Calu3 (cell line): ENCODE measurements around the gene SPHKAP. TPM values are rescaled to one million over a fixed set of nuclear protein-coding genes. Genes with fewer than 3 reads are reported as not detected.
"Not testable (repeated sequence)": the region's sequence is repeated elsewhere in the genome, so short reads cannot be mapped to it uniquely, and the experiment has no call there.

Source experiments
- BruUV-seq: library from RNA; stranded (reverse); fragments of 400-500 nt; replicated peaks from 2 replicates; lab custom pipeline; 2021; lab: Mats Ljungman, UMichigan
- CTCF ChIA-PET: fragments of 300-600 bp; sonication (Branson Sonifier 250); formaldehyde crosslinking; loops from one replicate; lab custom pipeline; 2022; ENCODE audit warnings: antibody characterized with exemption; lab: Charles Lee
- DNase-seq: peaks from one replicate; pipeline ENCODE4 v3.0.0; 2022
- H3K27ac Mint-ChIP-seq: one replicate; pipeline ENCODE4 v1.8.0; 2022; ENCODE audit warnings: mixed read lengths; ENCODE audit not compliant: unreplicated experiment
- H3K27me3 Mint-ChIP-seq: one replicate; pipeline ENCODE4 v1.8.0; 2022; ENCODE audit warnings: mixed read lengths; ENCODE audit not compliant: unreplicated experiment
- H3K36me3 Mint-ChIP-seq: one replicate; pipeline ENCODE4 v1.8.0; 2022; ENCODE audit warnings: mild to moderate bottlenecking, moderate library complexity, mixed read lengths; ENCODE audit not compliant: insufficient read depth, unreplicated experiment
- H3K4me1 Mint-ChIP-seq: one replicate; pipeline ENCODE4 v1.8.0; 2022; ENCODE audit warnings: mild to moderate bottlenecking, low read depth, mixed read lengths; ENCODE audit not compliant: unreplicated experiment
- H3K4me3 Mint-ChIP-seq: one replicate; pipeline ENCODE4 v1.8.0; 2022; ENCODE audit warnings: mild to moderate bottlenecking, low read depth, moderate library complexity, mixed read lengths; ENCODE audit not compliant: unreplicated experiment
- H3K9me3 Mint-ChIP-seq: one replicate; pipeline ENCODE4 v1.8.0; 2022; ENCODE audit warnings: low read depth, mixed read lengths; ENCODE audit not compliant: unreplicated experiment
- CTCF ChIP-seq: fragments of 200-600 bp; IDR thresholded peaks from one replicate; pipeline ENCODE4 v1.8.0; 2022; ENCODE audit warnings: antibody characterized with exemption; ENCODE audit not compliant: unreplicated experiment
- intact Hi-C: fragments of 100-400 bp; cut with micrococcal nuclease; formaldehyde crosslinking; loops from one replicate; pipeline ENCODE4 v1.10.0; 2022; ENCODE audit not compliant: unreplicated experiment
- total RNA-seq: library from RNA; stranded (reverse); gene quantifications from 2 replicates; pipeline ENCODE4 v1.2.3, GENCODE V29; 2022

The SPHKAP gene
- total RNA-seq, 1 experiment from 2014 or later = not detected

GRCh38 chr2:227942965-227943364 lies 238.5 kb downstream of the SPHKAP start:
- BruUV-seq = no TSS peak
- intact Hi-C loops = no loop called here
- no peak overlapping the region for H3K4me3 Mint-ChIP-seq
- CTCF ChIA-PET = interaction anchor here (0.6 to 0.7 kb wide), 2 partner anchors 189 to 353 kb away, joined by 3 read pairs; no protein-coding TSS in a partner anchor
- H3K27ac Mint-ChIP-seq = no peak overlapping the region
- no peaks in the 10 kb centered on the region for H3K36me3 Mint-ChIP-seq
- DNase-seq = no peak
- no peaks in the 10 kb centered on the region for H3K27me3 Mint-ChIP-seq
- no peak for TF ChIP-seq CTCF
- H3K4me1 Mint-ChIP-seq = no peaks in the 10 kb centered on the region
- no peaks in the 10 kb centered on the region for H3K9me3 Mint-ChIP-seq

- intact Hi-C loops = no loop called here
- Mint-ChIP-seq H3K9me3 (no peaks in the 10 kb centered on the region), H3K27ac (no peak overlapping the region), H3K27me3 (no peaks in the 10 kb centered on the region), H3K4me1 (no peaks in the 10 kb centered on the region), H3K36me3 (no peaks in the 10 kb centered on the region), H3K4me3 (no peak overlapping the region)
- CTCF ChIA-PET = no interaction called here
- TF ChIP-seq CTCF = no peak
- DNase-seq = no peak
- no TSS peak for BruUV-seq
These were observed 239.5 kb downstream of the SPHKAP start for GRCh38 chr2:227942021-227942420.

- CTCF ChIA-PET = no interaction called here
- H3K4me1 Mint-ChIP-seq = no peaks in the 10 kb centered on the region
- no peak overlapping the region for H3K4me3 Mint-ChIP-seq
- H3K36me3 Mint-ChIP-seq = no peaks in the 10 kb centered on the region
- no peaks in the 10 kb centered on the region for H3K27me3 Mint-ChIP-seq
- peak; percentile 59 for TF ChIP-seq CTCF
- peak; percentile 45 for DNase-seq
- BruUV-seq = no TSS peak
- H3K27ac Mint-ChIP-seq = no peak overlapping the region
- intact Hi-C loops = loop anchor here (1.0 to 2.0 kb wide), 2 partner anchors 109 to 719 kb away; no protein-coding TSS in a partner anchor
- H3K9me3 Mint-ChIP-seq = no peaks in the 10 kb centered on the region
These were observed 242.0 kb downstream of the SPHKAP start for GRCh38 chr2:227939271-227940027.

- H3K27ac Mint-ChIP-seq, H3K27me3 Mint-ChIP-seq, H3K9me3 Mint-ChIP-seq, CTCF ChIA-PET, H3K36me3 Mint-ChIP-seq, intact Hi-C loops, DNase-seq, H3K4me1 Mint-ChIP-seq, BruUV-seq, H3K4me3 Mint-ChIP-seq: not testable (repeated sequence)
These were observed 245.2 kb downstream of the SPHKAP start for GRCh38 chr2:227936249-227936648.

GRCh38 chr2:227933884-227934283 lies 247.6 kb downstream of the SPHKAP start:
- Mint-ChIP-seq H3K9me3 (no peaks in the 10 kb centered on the region), H3K36me3 (no peaks in the 10 kb centered on the region), H3K4me3 (no peak overlapping the region), H3K27ac (no peak overlapping the region), H3K4me1 (no peaks in the 10 kb centered on the region), H3K27me3 (no peaks in the 10 kb centered on the region)
- BruUV-seq = no TSS peak
- DNase-seq = no peak
- no peak for TF ChIP-seq CTCF
- CTCF ChIA-PET = no interaction called here
- intact Hi-C loops = no loop called here
